ENCODE results near the gene SMARCA5. TPM values are rescaled to one million over a fixed set of nuclear protein-coding genes. Genes with fewer than 3 reads are reported as not detected.

The SMARCA5 gene
- total and polyA plus RNA-seq, 3 experiments from 2014 or later: 36.3 to 64.5 (median 63.4) TPM

DNA sequence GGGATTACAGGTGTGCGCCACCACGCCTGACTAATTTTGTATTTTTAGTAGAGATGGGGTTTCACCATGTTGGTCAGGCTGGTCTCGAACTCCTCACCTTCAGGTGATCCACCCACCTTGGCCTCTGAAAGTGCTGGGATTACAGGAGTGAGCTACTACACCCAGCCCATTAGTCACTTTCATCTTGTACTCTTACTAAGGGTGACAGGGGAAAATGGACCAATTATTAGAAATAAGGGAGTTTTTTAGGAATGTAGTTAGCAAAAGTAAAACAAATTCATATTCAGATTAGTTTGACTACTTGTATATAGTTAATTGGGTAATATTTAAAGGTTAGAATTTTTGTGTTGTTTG lies 26.1 kb downstream of the SMARCA5 start:
- no peaks in the 10 kb centered on the region for H3K27me3 Mint-ChIP-seq
- no peaks in the 10 kb centered on the region for H3K9me3 Mint-ChIP-seq
- peaks cover 0 to 89% (median 46%) of the 10 kb centered on the region in 3 donors for H3K36me3 Mint-ChIP-seq
- peaks cover 14 to 25% (median 20%) of the 10 kb centered on the region in 3 donors for H3K4me1 Mint-ChIP-seq
- H3K4me1 ChIP-seq (ENCODE audit: insufficient read depth, low read length): no peaks in the 10 kb centered on the region
- H3K36me3 ChIP-seq (ENCODE audit: insufficient read depth, low read length): peaks cover 61% of the 10 kb centered on the region
- H3K4me3 Mint-ChIP-seq: no peak overlapping the region
- H3K9me3 ChIP-seq (ENCODE audit: low read length): no peaks in the 10 kb centered on the region
- no peak for DNase-seq
- no peaks in the 10 kb centered on the region for H3K27me3 ChIP-seq (ENCODE audit: insufficient read depth, low read length, poor library complexity, severe bottlenecking)
- H3K4me3 ChIP-seq (ENCODE audit: low read length): no peak overlapping the region
- H3K27ac ChIP-seq (ENCODE audit: low read depth, low read length): no peak overlapping the region
- POLR2A ChIA-PET: no interaction called here
- H3K27ac Mint-ChIP-seq: peak overlapping the region in 2 of 8 donors; percentile 55 to 63
- CTCF ChIA-PET: no interaction called here

GRCh38 chr4:143549928-143550327 lies 36.4 kb downstream of the SMARCA5 start:
- Mint-ChIP-seq H3K4me1 (peaks cover 4 to 17% (median 15%) of the 10 kb centered on the region in 3 donors), H3K27ac (peak overlapping the region in 3 of 8 donors; percentile 17 to 54 (median 50)), H3K27me3 (no peaks in the 10 kb centered on the region), H3K4me3 (no peak overlapping the region), H3K9me3 (no peaks in the 10 kb centered on the region), H3K36me3 (peaks cover 0 to 84% (median 32%) of the 10 kb centered on the region in 3 donors)
- ChIA-PET POLR2A (interaction anchor here (0.6 kb wide), 1 partner anchor 1595 kb away, joined by 3 read pairs; no protein-coding TSS in a partner anchor), CTCF (interaction anchor here (0.7 kb wide), 1 partner anchor 9 kb away, joined by 3 read pairs; no protein-coding TSS in a partner anchor)
- H3K36me3 ChIP-seq (ENCODE audit: insufficient read depth, low read length): peaks cover 37% of the 10 kb centered on the region
- no peak for DNase-seq
- H3K4me3 ChIP-seq (ENCODE audit: low read length): no peak overlapping the region
- H3K27ac ChIP-seq (ENCODE audit: low read depth, low read length): no peak overlapping the region
- H3K9me3 ChIP-seq (ENCODE audit: low read length): no peaks in the 10 kb centered on the region
- H3K4me1 ChIP-seq (ENCODE audit: insufficient read depth, low read length): no peaks in the 10 kb centered on the region
- H3K27me3 ChIP-seq (ENCODE audit: insufficient read depth, low read length, poor library complexity, severe bottlenecking): no peaks in the 10 kb centered on the region

DNA sequence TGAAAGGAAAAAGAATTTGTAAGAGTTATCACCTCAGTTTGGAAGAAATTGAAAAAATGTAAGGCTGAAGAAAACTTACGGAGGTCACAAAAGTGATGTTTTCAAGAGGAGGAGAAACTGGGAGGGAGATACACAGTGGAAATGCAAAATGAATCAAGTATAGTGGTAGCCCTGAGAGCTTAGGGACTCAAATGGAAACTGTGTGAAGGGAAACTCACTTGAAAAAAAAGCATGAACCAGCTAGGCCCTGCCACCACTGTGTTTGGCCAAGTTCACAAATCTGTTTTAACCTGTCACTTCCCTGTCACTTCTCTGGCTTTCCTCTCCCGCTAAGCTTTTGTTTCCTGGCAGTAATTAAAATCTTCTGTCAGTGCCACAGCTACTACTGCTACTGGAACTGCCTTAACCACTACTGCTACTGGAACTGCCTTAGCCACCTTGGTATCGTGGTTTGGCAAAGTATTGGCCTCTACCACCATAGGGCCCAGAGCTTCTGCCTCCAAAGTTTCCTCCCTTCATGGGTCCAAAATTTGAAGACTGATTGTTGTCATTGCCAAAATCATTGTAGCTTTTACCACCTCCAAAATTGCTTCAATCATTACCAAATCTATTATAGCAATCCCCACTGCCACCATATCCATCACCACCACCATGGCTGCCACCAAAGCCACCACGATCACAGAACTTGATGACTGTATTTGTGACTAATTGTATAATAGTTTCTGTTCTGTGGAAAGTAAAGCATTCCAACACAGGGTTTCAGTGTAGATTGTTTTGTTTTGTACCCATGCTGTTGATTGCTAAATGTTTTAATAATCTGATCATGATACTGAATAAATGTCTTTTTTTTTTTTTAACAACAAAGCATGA lies 41.5 kb downstream of the SMARCA5 start:
- Histone ChIP-seq H3K27ac (ENCODE audit: low read depth, low read length) (no peak overlapping the region), H3K36me3 (ENCODE audit: insufficient read depth, low read length) (peaks cover 9% of the 10 kb centered on the region), H3K27me3 (ENCODE audit: insufficient read depth, low read length, poor library complexity, severe bottlenecking) (no peaks in the 10 kb centered on the region), H3K4me1 (ENCODE audit: insufficient read depth, low read length) (peaks cover 10% of the 10 kb centered on the region), H3K4me3 (ENCODE audit: low read length) (no peak overlapping the region), H3K9me3 (ENCODE audit: low read length) (no peaks in the 10 kb centered on the region)
- no peak overlapping the region for H3K4me3 Mint-ChIP-seq
- H3K9me3 Mint-ChIP-seq: no peaks in the 10 kb centered on the region
- H3K36me3 Mint-ChIP-seq: peaks cover 0 to 50% (median 16%) of the 10 kb centered on the region in 3 donors
- H3K27me3 Mint-ChIP-seq: no peaks in the 10 kb centered on the region
- DNase-seq: no peak
- POLR2A ChIA-PET: interaction anchor here (0.6 kb wide), 1 partner anchor 609 kb away, joined by 3 read pairs; no protein-coding TSS in a partner anchor
- CTCF ChIA-PET: no interaction called here
- peak overlapping the region in 4 of 8 donors; percentile 14 to 73 (median 72) for H3K27ac Mint-ChIP-seq
- H3K4me1 Mint-ChIP-seq: peaks cover 17 to 30% (median 22%) of the 10 kb centered on the region in 3 donors

GRCh38 chr4:143555676-143556075 lies 42.2 kb downstream of the SMARCA5 start:
- H3K27ac ChIP-seq (ENCODE audit: low read depth, low read length): no peak overlapping the region
- H3K27me3 Mint-ChIP-seq: no peaks in the 10 kb centered on the region
- H3K4me3 Mint-ChIP-seq: no peak overlapping the region
- H3K36me3 Mint-ChIP-seq: peaks cover 0 to 44% (median 14%) of the 10 kb centered on the region in 3 donors
- H3K4me1 Mint-ChIP-seq: peaks cover 17 to 30% (median 25%) of the 10 kb centered on the region in 3 donors
- no peaks in the 10 kb centered on the region for H3K27me3 ChIP-seq (ENCODE audit: insufficient read depth, low read length, poor library complexity, severe bottlenecking)
- CTCF ChIA-PET: no interaction called here
- no peak overlapping the region for H3K27ac Mint-ChIP-seq
- no peak for DNase-seq
- no peaks in the 10 kb centered on the region for H3K9me3 ChIP-seq (ENCODE audit: low read length)
- peaks cover 9% of the 10 kb centered on the region for H3K36me3 ChIP-seq (ENCODE audit: insufficient read depth, low read length)
- H3K9me3 Mint-ChIP-seq: no peaks in the 10 kb centered on the region
- H3K4me3 ChIP-seq (ENCODE audit: low read length): no peak overlapping the region
- POLR2A ChIA-PET: interaction anchor here (0.6 kb wide), 1 partner anchor 608 kb away, joined by 3 read pairs; no protein-coding TSS in a partner anchor
- peaks cover 11% of the 10 kb centered on the region for H3K4me1 ChIP-seq (ENCODE audit: insufficient read depth, low read length)

DNA sequence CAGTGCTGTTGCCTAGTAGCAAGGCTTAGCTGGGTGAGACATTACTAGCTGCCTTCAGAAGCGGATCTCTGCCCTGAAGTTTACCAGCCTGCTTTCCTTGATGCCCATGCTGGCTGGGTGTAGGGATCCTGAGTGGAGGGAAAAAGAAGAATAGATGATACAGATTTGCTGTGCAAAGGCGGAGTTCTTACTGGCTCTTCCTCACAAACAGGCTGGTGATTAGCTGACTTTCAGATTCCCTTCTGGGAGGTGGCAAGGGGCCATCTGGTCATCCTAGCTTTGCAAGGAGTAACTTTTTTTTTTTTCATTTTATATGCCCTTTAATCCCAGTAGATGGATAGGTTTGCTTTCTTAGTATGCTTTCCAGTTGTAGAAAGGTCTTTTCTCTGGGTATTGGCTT lies 44.8 kb downstream of the SMARCA5 start:
- Histone ChIP-seq H3K36me3 (ENCODE audit: insufficient read depth, low read length) (no peaks in the 10 kb centered on the region), H3K4me3 (ENCODE audit: low read length) (no peak overlapping the region), H3K4me1 (ENCODE audit: insufficient read depth, low read length) (peaks cover 11% of the 10 kb centered on the region), H3K27ac (ENCODE audit: low read depth, low read length) (no peak overlapping the region), H3K9me3 (ENCODE audit: low read length) (no peaks in the 10 kb centered on the region), H3K27me3 (ENCODE audit: insufficient read depth, low read length, poor library complexity, severe bottlenecking) (no peaks in the 10 kb centered on the region)
- ChIA-PET CTCF (interaction anchor here (1.0 to 1.6 kb wide), 7 partner anchors 10 to 44 kb away, joined by 3 to 9 read pairs (median 3); no protein-coding TSS in a partner anchor), POLR2A (interaction anchor here (0.7 to 1.9 kb wide), 3 partner anchors 12 to 350 kb away, joined by 3 to 11 read pairs (median 3); partner anchors contain the start of gene SMARCA5)
- no peak for DNase-seq
- no peaks in the 10 kb centered on the region for H3K9me3 Mint-ChIP-seq
- H3K27me3 Mint-ChIP-seq: no peaks in the 10 kb centered on the region
- H3K36me3 Mint-ChIP-seq: peaks cover 0 to 21% (median 4%) of the 10 kb centered on the region in 3 donors
- H3K4me3 Mint-ChIP-seq: peak overlapping the region; percentile 34 to 97 (median 95)
- peak overlapping the region in 7 of 8 donors; percentile 80 to 99 (median 96) for H3K27ac Mint-ChIP-seq
- peaks cover 17 to 40% (median 28%) of the 10 kb centered on the region in 3 donors for H3K4me1 Mint-ChIP-seq

GRCh38 chr4:143558823-143559756 lies 45.6 kb downstream of the SMARCA5 start:
- Mint-ChIP-seq H3K27me3 (no peaks in the 10 kb centered on the region), H3K36me3 (peaks cover 0 to 18% (median 1%) of the 10 kb centered on the region in 3 donors), H3K4me1 (peaks cover 17 to 40% (median 28%) of the 10 kb centered on the region in 3 donors), H3K9me3 (no peaks in the 10 kb centered on the region), H3K27ac (peak overlapping the region; percentile 80 to 99 (median 96)), H3K4me3 (peak overlapping the region; percentile 90 to 97 (median 95))
- H3K4me3 ChIP-seq (ENCODE audit: low read length): peak overlapping the region; percentile 81
- H3K27me3 ChIP-seq (ENCODE audit: insufficient read depth, low read length, poor library complexity, severe bottlenecking): no peaks in the 10 kb centered on the region
- peak; percentile 57 to 79 (median 66) for DNase-seq
- ChIA-PET POLR2A (interaction anchor here (1.9 kb wide), 1 partner anchor 45 kb away, joined by 11 read pairs; the partner anchor contains the start of gene SMARCA5), CTCF (interaction anchor here (0.7 to 1.6 kb wide), 9 partner anchors 9 to 45 kb away, joined by 3 to 9 read pairs (median 3); no protein-coding TSS in a partner anchor)
- H3K9me3 ChIP-seq (ENCODE audit: low read length): no peaks in the 10 kb centered on the region
- peak overlapping the region; percentile 66 for H3K27ac ChIP-seq (ENCODE audit: low read depth, low read length)
- peaks cover 11% of the 10 kb centered on the region for H3K4me1 ChIP-seq (ENCODE audit: insufficient read depth, low read length)
- H3K36me3 ChIP-seq (ENCODE audit: insufficient read depth, low read length): no peaks in the 10 kb centered on the region

DNA sequence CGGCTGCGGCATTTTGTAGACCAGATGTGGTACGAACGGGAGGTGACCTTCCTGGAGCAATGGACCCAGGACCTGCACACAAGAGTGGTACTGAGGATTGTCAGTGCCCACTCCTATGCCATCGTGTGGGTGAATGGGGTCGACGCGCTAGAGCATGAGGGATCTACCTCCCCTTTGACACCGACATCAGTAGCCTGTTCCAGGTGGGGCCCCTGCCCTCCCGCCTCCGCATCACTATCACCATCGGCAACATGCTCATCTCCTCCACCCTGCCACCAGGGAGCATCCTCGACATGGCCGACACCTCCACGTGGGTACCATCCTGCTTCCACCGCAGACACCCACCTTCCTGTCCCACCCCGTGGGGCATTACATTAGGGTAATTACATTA lies 46.2 kb downstream of the SMARCA5 start:
- peak overlapping the region; percentile 66 for H3K27ac ChIP-seq (ENCODE audit: low read depth, low read length)
- POLR2A ChIA-PET: interaction anchor here (1.9 kb wide), 1 partner anchor 46 kb away, joined by 11 read pairs; the partner anchor contains the start of gene SMARCA5
- Mint-ChIP-seq H3K36me3 (peaks cover 0 to 13% (median 1%) of the 10 kb centered on the region in 3 donors), H3K27me3 (no peaks in the 10 kb centered on the region), H3K4me3 (peak overlapping the region; percentile 90 to 97 (median 95)), H3K4me1 (peaks cover 17 to 40% (median 28%) of the 10 kb centered on the region in 3 donors), H3K27ac (peak overlapping the region; percentile 80 to 99 (median 96)), H3K9me3 (no peaks in the 10 kb centered on the region)
- no peaks in the 10 kb centered on the region for H3K36me3 ChIP-seq (ENCODE audit: insufficient read depth, low read length)
- DNase-seq: peak in 4 of 5 donors; percentile 6 to 57 (median 26)
- H3K4me1 ChIP-seq (ENCODE audit: insufficient read depth, low read length): peaks cover 11% of the 10 kb centered on the region
- H3K4me3 ChIP-seq (ENCODE audit: low read length): peak overlapping the region; percentile 81
- no peaks in the 10 kb centered on the region for H3K27me3 ChIP-seq (ENCODE audit: insufficient read depth, low read length, poor library complexity, severe bottlenecking)
- no peaks in the 10 kb centered on the region for H3K9me3 ChIP-seq (ENCODE audit: low read length)
- CTCF ChIA-PET: interaction anchor here (1.1 to 1.4 kb wide), 2 partner anchors 16 to 46 kb away, joined by 3 to 7 read pairs; no protein-coding TSS in a partner anchor
